ENCODE results near the gene KCNJ9. TPM values are rescaled to one million over a fixed set of nuclear protein-coding genes. Genes with fewer than 3 reads are reported as not detected.

The KCNJ9 gene
- total RNA-seq, 2 donors from 2014 or later: 0.51 TPM; not detected in 1

- 88% methylated on average over 8 of the region's 8 CpGs for WGBS
- no peaks in the 10 kb centered on the region for H3K36me3 ChIP-seq
- TF ChIP-seq POLR2A (IDR thresholded peaks at IDR 0.05): no peak
- TF ChIP-seq POLR2AphosphoS5 (IDR thresholded peaks at IDR 0.05): no peak
- no peak for TF ChIP-seq CTCF (IDR thresholded peaks at IDR 0.05)
- no peak overlapping the region for H3K27ac ChIP-seq
- H3K4me1 ChIP-seq (replicated peaks): no peaks in the 10 kb centered on the region
- intact Hi-C loops (cut with DNase I): no loop called here
- no peak overlapping the region for H3K4me3 ChIP-seq
- DNase-seq (ENCODE audit: low spot score): no peak
- H3K9me3 ChIP-seq: no peaks in the 10 kb centered on the region
- no peaks in the 10 kb centered on the region for H3K27me3 ChIP-seq (replicated peaks; ENCODE audit: insufficient read depth)
Measured at GRCh38 chr1:160137216-160137862, 56.0 kb downstream of the KCNJ9 start.

GRCh38 chr1:160139840-160140239 is 58.5 kb downstream of the KCNJ9 start:
- TF ChIP-seq CTCF (IDR thresholded peaks at IDR 0.05) (no peak), POLR2A (IDR thresholded peaks at IDR 0.05) (no peak), POLR2AphosphoS5 (IDR thresholded peaks at IDR 0.05) (no peak)
- intact Hi-C loops (cut with DNase I): no loop called here
- Histone ChIP-seq H3K36me3 (no peaks in the 10 kb centered on the region), H3K4me3 (no peak overlapping the region), H3K4me1 (replicated peaks) (no peaks in the 10 kb centered on the region), H3K9me3 (no peaks in the 10 kb centered on the region), H3K27ac (no peak overlapping the region), H3K27me3 (replicated peaks; ENCODE audit: insufficient read depth) (no peaks in the 10 kb centered on the region)
- DNase-seq (ENCODE audit: low spot score): no peak
- 93% methylated on average over 8 of the region's 8 CpGs for WGBS

Other genes starting within 250 kb of the KCNJ9 start
- not detected for gene VSIG8, start 218.9 kb upstream of the KCNJ9 start, total RNA-seq
- 1 to 10 TPM in 1 of 2 donors, not detected in 1; 2.6 TPM for gene CFAP45, start 181.4 kb upstream of the KCNJ9 start, total RNA-seq
- 100 to 1,000 TPM in 1 of 2 donors, 10 to 100 TPM in 1; 97.1 to 386 TPM for gene TAGLN2, start 156.0 kb upstream of the KCNJ9 start, total RNA-seq
- gene IGSF9, start 135.9 kb upstream of the KCNJ9 start, total RNA-seq: 10 to 100 TPM in 1 of 2 donors, 1 to 10 TPM in 1; 7.6 to 17.3 TPM
- not detected for gene SLAMF9, start 127.3 kb upstream of the KCNJ9 start, total RNA-seq
- 1 to 10 TPM; 5.9 to 8.4 TPM for gene PIGM, start 49.5 kb upstream of the KCNJ9 start, total RNA-seq
- not detected for gene KCNJ10, start 11.4 kb upstream of the KCNJ9 start, total RNA-seq
- 100 to 1,000 TPM in 1 of 2 donors, 10 to 100 TPM in 1; 35.9 to 101 TPM for gene IGSF8, start 17.1 kb downstream of the KCNJ9 start, total RNA-seq
- gene ATP1A2, start 34.2 kb downstream of the KCNJ9 start, total RNA-seq: 10 to 100 TPM; 14.8 to 69.0 TPM
- 1 to 10 TPM; 2.8 to 5.2 TPM for gene ATP1A4, start 70.1 kb downstream of the KCNJ9 start, total RNA-seq
- 1 to 10 TPM; 1.2 to 3.0 TPM for gene CASQ1, start 109.0 kb downstream of the KCNJ9 start, total RNA-seq
- 100 to 1,000 TPM in 1 of 2 donors, 10 to 100 TPM in 1; 50.4 to 184 TPM for gene PEA15, start 123.8 kb downstream of the KCNJ9 start, total RNA-seq
- 100 to 1,000 TPM; 133 to 172 TPM for gene DCAF8, start 181.0 kb downstream of the KCNJ9 start, total RNA-seq
- gene PEX19, start 203.6 kb downstream of the KCNJ9 start, total RNA-seq: 10 to 100 TPM; 49.6 to 61.0 TPM